Measurements from ENCODE around the gene FRMD4A.

- TF ChIP-seq, protein P1, sequence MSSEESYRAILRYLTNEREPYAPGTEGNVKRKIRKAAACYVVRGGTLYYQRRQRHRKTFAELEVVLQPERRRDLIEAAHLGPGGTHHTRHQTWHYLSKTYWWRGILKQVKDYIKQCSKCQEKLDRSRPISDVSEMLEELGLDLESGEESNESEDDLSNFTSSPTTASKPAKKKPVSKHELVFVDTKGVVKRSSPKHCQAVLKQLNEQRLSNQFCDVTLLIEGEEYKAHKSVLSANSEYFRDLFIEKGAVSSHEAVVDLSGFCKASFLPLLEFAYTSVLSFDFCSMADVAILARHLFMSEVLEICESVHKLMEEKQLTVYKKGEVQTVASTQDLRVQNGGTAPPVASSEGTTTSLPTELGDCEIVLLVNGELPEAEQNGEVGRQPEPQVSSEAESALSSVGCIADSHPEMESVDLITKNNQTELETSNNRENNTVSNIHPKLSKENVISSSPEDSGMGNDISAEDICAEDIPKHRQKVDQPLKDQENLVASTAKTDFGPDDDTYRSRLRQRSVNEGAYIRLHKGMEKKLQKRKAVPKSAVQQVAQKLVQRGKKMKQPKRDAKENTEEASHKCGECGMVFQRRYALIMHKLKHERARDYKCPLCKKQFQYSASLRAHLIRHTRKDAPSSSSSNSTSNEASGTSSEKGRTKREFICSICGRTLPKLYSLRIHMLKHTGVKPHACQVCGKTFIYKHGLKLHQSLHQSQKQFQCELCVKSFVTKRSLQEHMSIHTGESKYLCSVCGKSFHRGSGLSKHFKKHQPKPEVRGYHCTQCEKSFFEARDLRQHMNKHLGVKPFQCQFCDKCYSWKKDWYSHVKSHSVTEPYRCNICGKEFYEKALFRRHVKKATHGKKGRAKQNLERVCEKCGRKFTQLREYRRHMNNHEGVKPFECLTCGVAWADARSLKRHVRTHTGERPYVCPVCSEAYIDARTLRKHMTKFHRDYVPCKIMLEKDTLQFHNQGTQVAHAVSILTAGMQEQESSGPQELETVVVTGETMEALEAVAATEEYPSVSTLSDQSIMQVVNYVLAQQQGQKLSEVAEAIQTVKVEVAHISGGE (CRISPR knock-in tag; IDR thresholded peaks at IDR 0.05): no peak
- no peak for TF ChIP-seq MXI1 (IDR thresholded peaks at IDR 0.05; ENCODE audit: low read depth, low read length)
- no peak for TF ChIP-seq FOXM1 (IDR thresholded peaks at IDR 0.05; ENCODE audit: low read depth, low read length)
- no peak for TF ChIP-seq POLR2A (IDR thresholded peaks at IDR 0.05; ENCODE audit: low read depth, low read length)
- TF ChIP-seq, protein P2, sequence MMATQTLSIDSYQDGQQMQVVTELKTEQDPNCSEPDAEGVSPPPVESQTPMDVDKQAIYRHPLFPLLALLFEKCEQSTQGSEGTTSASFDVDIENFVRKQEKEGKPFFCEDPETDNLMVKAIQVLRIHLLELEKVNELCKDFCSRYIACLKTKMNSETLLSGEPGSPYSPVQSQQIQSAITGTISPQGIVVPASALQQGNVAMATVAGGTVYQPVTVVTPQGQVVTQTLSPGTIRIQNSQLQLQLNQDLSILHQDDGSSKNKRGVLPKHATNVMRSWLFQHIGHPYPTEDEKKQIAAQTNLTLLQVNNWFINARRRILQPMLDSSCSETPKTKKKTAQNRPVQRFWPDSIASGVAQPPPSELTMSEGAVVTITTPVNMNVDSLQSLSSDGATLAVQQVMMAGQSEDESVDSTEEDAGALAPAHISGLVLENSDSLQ (IDR thresholded peaks at IDR 0.05): no peak
- TF ChIP-seq, protein P3, sequence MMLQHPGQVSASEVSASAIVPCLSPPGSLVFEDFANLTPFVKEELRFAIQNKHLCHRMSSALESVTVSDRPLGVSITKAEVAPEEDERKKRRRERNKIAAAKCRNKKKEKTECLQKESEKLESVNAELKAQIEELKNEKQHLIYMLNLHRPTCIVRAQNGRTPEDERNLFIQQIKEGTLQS (IDR thresholded peaks at IDR 0.05; ENCODE audit: borderline replicate concordance, extremely low read depth, low read depth, low read length): no peak
These were observed 298.2 kb downstream of the FRMD4A start for GRCh38 chr10:14032406-14032998.

All from GM12878 (cell line).